ENCODE results near the gene MEP1B. TPM values are rescaled to one million over a fixed set of nuclear protein-coding genes. Genes with fewer than 3 reads are reported as not detected.

The MEP1B gene
- total RNA-seq, 1 donor from 2014 or later = 0.15 TPM

- DNase-seq (ENCODE audit: low spot score) = no peak
- Mint-ChIP-seq H3K4me1 (ENCODE audit: unreplicated experiment) (no peaks in the 10 kb centered on the region), H3K27me3 (ENCODE audit: unreplicated experiment) (peaks cover 2% of the 10 kb centered on the region), H3K4me3 (ENCODE audit: unreplicated experiment) (no peak overlapping the region), H3K9me3 (ENCODE audit: unreplicated experiment) (no peaks in the 10 kb centered on the region), H3K36me3 (ENCODE audit: low read depth, unreplicated experiment) (no peaks in the 10 kb centered on the region), H3K27ac (ENCODE audit: unreplicated experiment) (no peak overlapping the region)
- no peak for TF ChIP-seq CTCF (IDR thresholded peaks at IDR 0.05; ENCODE audit: unreplicated experiment)
Observed at GRCh38 chr18:32249147-32249929, 59.5 kb downstream of the MEP1B start.

DNA sequence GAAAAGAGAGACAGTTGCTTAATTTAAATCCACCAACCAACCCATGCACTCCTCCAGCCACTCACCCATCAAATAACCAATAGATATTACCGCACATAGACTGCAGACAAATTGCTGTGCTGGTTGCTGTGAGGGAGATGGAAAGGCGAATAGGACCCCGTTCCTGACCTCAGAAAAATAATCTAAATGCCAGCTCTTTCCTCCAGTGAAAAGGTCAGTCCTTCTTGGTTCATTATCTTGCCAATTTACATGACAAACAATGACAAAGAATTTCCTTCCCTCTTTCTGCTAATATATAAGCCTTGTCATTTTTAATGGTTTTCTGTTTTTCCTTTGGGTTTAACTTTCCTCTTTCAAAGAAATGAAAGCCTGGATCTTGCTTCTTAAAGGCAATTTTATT, 61.6 kb downstream of the MEP1B start:
- Mint-ChIP-seq H3K27ac (ENCODE audit: unreplicated experiment) (no peak overlapping the region), H3K4me1 (ENCODE audit: unreplicated experiment) (no peaks in the 10 kb centered on the region), H3K9me3 (ENCODE audit: unreplicated experiment) (no peaks in the 10 kb centered on the region), H3K27me3 (ENCODE audit: unreplicated experiment) (peaks cover 2% of the 10 kb centered on the region), H3K36me3 (ENCODE audit: low read depth, unreplicated experiment) (no peaks in the 10 kb centered on the region), H3K4me3 (ENCODE audit: unreplicated experiment) (no peak overlapping the region)
- DNase-seq (ENCODE audit: low spot score) = no peak
- TF ChIP-seq CTCF (IDR thresholded peaks at IDR 0.05; ENCODE audit: unreplicated experiment) = no peak

- no peak for DNase-seq (ENCODE audit: low spot score)
- no peak overlapping the region for H3K27ac Mint-ChIP-seq (ENCODE audit: unreplicated experiment)
- H3K36me3 Mint-ChIP-seq (ENCODE audit: low read depth, unreplicated experiment) = no peaks in the 10 kb centered on the region
- H3K4me1 Mint-ChIP-seq (ENCODE audit: unreplicated experiment) = no peaks in the 10 kb centered on the region
- H3K27me3 Mint-ChIP-seq (ENCODE audit: unreplicated experiment) = peaks cover 2% of the 10 kb centered on the region
- TF ChIP-seq CTCF (IDR thresholded peaks at IDR 0.05; ENCODE audit: unreplicated experiment) = no peak
- no peaks in the 10 kb centered on the region for H3K9me3 Mint-ChIP-seq (ENCODE audit: unreplicated experiment)
- H3K4me3 Mint-ChIP-seq (ENCODE audit: unreplicated experiment) = no peak overlapping the region
Observed at GRCh38 chr18:32252141-32252860, 62.5 kb downstream of the MEP1B start.

- no peak overlapping the region for H3K4me3 Mint-ChIP-seq (ENCODE audit: unreplicated experiment)
Observed at GRCh38 chr18:32255570-32255969, 65.7 kb downstream of the MEP1B start.

More at GRCh38 chr18:32255570-32255969, 65.7 kb downstream of the MEP1B start:
- Mint-ChIP-seq H3K36me3 (ENCODE audit: low read depth, unreplicated experiment) (no peaks in the 10 kb centered on the region), H3K4me1 (ENCODE audit: unreplicated experiment) (no peaks in the 10 kb centered on the region), H3K27me3 (ENCODE audit: unreplicated experiment) (peaks cover 2% of the 10 kb centered on the region), H3K27ac (ENCODE audit: unreplicated experiment) (no peak overlapping the region), H3K9me3 (ENCODE audit: unreplicated experiment) (no peaks in the 10 kb centered on the region)
- TF ChIP-seq CTCF (IDR thresholded peaks at IDR 0.05; ENCODE audit: unreplicated experiment) = no peak
- DNase-seq (ENCODE audit: low spot score) = no peak

Data from endothelial cell (in vitro differentiated cells).